ENCODE results near the gene CDKAL1.
"Not testable (repeated sequence)": the region's sequence is repeated elsewhere in the genome, so short reads cannot be mapped to it uniquely, and the experiment has no call there.

GRCh38 chr6:20590476-20590875 lies 56.2 kb downstream of the CDKAL1 start:
- TF ChIP-seq, protein P1, sequence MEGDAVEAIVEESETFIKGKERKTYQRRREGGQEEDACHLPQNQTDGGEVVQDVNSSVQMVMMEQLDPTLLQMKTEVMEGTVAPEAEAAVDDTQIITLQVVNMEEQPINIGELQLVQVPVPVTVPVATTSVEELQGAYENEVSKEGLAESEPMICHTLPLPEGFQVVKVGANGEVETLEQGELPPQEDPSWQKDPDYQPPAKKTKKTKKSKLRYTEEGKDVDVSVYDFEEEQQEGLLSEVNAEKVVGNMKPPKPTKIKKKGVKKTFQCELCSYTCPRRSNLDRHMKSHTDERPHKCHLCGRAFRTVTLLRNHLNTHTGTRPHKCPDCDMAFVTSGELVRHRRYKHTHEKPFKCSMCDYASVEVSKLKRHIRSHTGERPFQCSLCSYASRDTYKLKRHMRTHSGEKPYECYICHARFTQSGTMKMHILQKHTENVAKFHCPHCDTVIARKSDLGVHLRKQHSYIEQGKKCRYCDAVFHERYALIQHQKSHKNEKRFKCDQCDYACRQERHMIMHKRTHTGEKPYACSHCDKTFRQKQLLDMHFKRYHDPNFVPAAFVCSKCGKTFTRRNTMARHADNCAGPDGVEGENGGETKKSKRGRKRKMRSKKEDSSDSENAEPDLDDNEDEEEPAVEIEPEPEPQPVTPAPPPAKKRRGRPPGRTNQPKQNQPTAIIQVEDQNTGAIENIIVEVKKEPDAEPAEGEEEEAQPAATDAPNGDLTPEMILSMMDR (IDR thresholded peaks at IDR 0.05; ENCODE audit: borderline replicate concordance, extremely low read depth, low read length, poor library complexity, severe bottlenecking) = not testable (repeated sequence)
- not testable (repeated sequence) for TF ChIP-seq EZH2 (IDR thresholded peaks at IDR 0.05; ENCODE audit: borderline replicate concordance, low read depth, low read length, severe bottlenecking)

Measured in DND-41 (cell line).